T-helper 2 cell treated with Interferon-gamma antibody and Interleukin-4, amounts not matched to agents 5 μg/mL and 100 μg/mL, for 36 hours (primary cell): ENCODE data around the gene IGFBP3.

Experiments used
- DNase-seq: peaks from one replicate; pipeline ENCODE4 v3.0.0; 2021; ENCODE audit warnings: low spot score
- H3K27ac Mint-ChIP-seq: one replicate; pipeline ENCODE4 v1.8.0; 2021; ENCODE audit warnings: mild to moderate bottlenecking, mixed read lengths
- H3K27me3 Mint-ChIP-seq: one replicate; pipeline ENCODE4 v1.8.0; 2021; ENCODE audit warnings: low read depth, mixed read lengths
- H3K36me3 Mint-ChIP-seq: one replicate; pipeline ENCODE4 v1.8.0; 2021; ENCODE audit warnings: low read depth, mixed read lengths
- H3K4me1 Mint-ChIP-seq: one replicate; pipeline ENCODE4 v1.8.0; 2021; ENCODE audit warnings: low read depth, mixed read lengths
- H3K4me3 Mint-ChIP-seq: one replicate; pipeline ENCODE4 v1.8.0; 2022; ENCODE audit warnings: mild to moderate bottlenecking, moderate library complexity, mixed read lengths
- H3K9me3 Mint-ChIP-seq: one replicate; pipeline ENCODE4 v1.8.0; 2021; ENCODE audit warnings: mixed read lengths

Gene IGFBP3

DNA sequence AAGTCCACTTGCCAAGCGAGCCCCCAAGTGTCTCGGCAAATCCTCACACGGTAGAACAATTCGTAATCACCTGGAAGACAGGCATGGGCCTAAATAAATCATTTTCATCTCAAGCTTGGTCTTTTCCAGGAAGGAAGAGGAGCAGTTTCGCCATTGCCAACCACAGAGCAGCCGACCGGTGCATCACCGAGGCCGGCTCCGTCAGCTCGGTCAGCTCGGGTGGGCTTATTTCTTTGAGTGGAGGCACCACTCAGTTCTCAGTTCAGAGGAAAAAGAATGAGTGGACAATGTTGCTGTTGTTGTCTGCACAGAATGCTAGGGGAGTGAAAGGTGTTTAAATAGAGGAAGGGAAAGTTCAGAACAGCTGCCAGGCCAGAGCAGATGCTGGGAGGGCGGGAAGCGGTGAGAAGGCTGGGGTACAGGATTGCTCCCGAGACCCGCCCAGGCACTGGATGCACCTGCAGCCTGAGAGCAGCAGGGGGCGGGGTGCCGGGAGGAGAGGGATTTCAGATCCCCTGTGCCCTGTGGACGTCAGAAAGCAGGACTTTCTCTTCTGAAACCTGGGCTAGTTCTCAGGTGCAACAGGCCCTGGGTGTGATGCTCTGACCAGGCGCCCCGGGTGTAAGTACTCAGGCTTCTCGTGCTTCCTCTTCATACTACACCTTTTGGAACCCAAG, 17.7 kb upstream of the IGFBP3 start:
- H3K4me3 Mint-ChIP-seq = no peak overlapping the region
- H3K9me3 Mint-ChIP-seq = peaks cover 5% of the 10 kb centered on the region
- peaks cover 1% of the 10 kb centered on the region for H3K36me3 Mint-ChIP-seq
- DNase-seq = no peak
- H3K4me1 Mint-ChIP-seq = peaks cover 14% of the 10 kb centered on the region
- no peak overlapping the region for H3K27ac Mint-ChIP-seq
- H3K27me3 Mint-ChIP-seq = peaks cover 7% of the 10 kb centered on the region

DNA sequence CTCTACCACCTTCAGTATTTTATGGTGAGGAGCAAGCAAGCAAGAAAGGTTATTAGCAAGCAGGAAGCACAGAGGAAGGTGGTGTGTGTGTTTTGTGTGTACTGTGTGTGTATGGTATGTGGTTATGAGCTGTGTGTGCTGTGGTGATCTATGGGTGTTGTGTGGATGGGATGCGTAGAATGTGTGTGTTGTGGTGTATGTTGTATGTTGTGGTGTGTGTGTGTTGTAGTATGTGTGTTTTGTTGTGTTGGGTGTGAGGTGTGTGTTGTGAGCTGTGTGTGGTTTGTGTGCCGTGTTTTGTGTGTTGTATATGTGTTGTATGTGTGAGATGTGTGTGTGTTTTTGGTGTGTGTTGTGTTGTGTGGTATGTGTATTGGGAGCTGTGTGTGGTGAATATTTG, 16.8 kb upstream of the IGFBP3 start:
- Mint-ChIP-seq H3K4me3 (no peak overlapping the region), H3K27me3 (peaks cover 9% of the 10 kb centered on the region), H3K9me3 (peaks cover 5% of the 10 kb centered on the region), H3K36me3 (peaks cover 1% of the 10 kb centered on the region), H3K27ac (no peak overlapping the region), H3K4me1 (peaks cover 14% of the 10 kb centered on the region)
- DNase-seq = no peak

DNA sequence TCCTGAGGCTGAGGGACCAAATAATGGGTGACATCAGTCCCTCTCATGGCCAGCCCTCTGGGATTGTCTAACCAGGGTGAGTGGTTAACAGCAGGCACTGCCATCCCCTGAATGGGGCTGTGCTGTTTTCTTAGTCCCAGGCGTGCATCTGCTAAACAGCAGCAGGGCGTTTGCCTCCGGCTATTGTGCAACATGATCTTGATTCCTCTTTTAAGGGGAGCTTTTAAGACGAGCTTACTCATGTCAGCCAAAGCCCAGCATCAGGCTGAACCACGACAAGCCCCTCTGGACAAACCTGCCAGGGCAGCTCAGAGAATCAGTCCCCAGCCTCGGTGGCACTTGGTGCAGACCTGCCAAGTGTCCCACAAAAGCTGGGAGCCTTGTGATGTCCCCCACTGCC, 16.2 kb upstream of the IGFBP3 start:
- peaks cover 14% of the 10 kb centered on the region for H3K4me1 Mint-ChIP-seq
- DNase-seq = no peak
- H3K27ac Mint-ChIP-seq = no peak overlapping the region
- peaks cover 5% of the 10 kb centered on the region for H3K9me3 Mint-ChIP-seq
- peaks cover 8% of the 10 kb centered on the region for H3K27me3 Mint-ChIP-seq
- H3K4me3 Mint-ChIP-seq = no peak overlapping the region
- H3K36me3 Mint-ChIP-seq = peaks cover 1% of the 10 kb centered on the region

- DNase-seq = no peak
- Mint-ChIP-seq H3K4me3 (no peak overlapping the region), H3K27ac (no peak overlapping the region), H3K27me3 (peaks cover 22% of the 10 kb centered on the region), H3K9me3 (no peaks in the 10 kb centered on the region), H3K36me3 (no peaks in the 10 kb centered on the region), H3K4me1 (no peaks in the 10 kb centered on the region)
Observed at GRCh38 chr7:45930967-45931366, 9.9 kb upstream of the IGFBP3 start.

- no peak overlapping the region for H3K27ac Mint-ChIP-seq
- H3K9me3 Mint-ChIP-seq = no peaks in the 10 kb centered on the region
- peak overlapping the region; percentile 56 for H3K4me3 Mint-ChIP-seq
- no peaks in the 10 kb centered on the region for H3K36me3 Mint-ChIP-seq
- DNase-seq = no peak
- peaks cover 6% of the 10 kb centered on the region for H3K4me1 Mint-ChIP-seq
- peaks cover 44% of the 10 kb centered on the region for H3K27me3 Mint-ChIP-seq
Observed at GRCh38 chr7:45927721-45928120, 6.6 kb upstream of the IGFBP3 start.

DNA sequence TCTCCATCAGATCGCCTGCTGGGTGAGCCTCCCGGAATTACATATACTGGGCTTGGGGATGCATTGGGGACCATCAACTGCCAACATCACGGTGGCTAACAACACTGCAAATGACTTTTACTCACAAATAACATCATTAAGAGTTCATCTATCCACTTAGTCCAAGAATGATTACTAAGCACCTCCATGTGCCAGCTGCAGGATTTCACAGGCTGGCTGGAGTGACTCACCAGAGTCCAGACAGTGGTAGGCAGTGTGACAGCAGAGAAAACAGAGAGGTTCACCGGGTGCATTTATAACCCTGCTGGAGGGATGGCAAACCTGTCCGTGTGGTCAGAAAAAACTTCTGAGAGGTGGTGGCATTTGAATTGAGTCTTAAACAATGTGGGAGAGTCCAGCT, 3.2 kb upstream of the IGFBP3 start:
- no peak for DNase-seq
- Mint-ChIP-seq H3K9me3 (no peaks in the 10 kb centered on the region), H3K27me3 (peaks cover 63% of the 10 kb centered on the region), H3K36me3 (no peaks in the 10 kb centered on the region), H3K4me1 (peaks cover 21% of the 10 kb centered on the region), H3K27ac (no peak overlapping the region), H3K4me3 (no peak overlapping the region)

DNA sequence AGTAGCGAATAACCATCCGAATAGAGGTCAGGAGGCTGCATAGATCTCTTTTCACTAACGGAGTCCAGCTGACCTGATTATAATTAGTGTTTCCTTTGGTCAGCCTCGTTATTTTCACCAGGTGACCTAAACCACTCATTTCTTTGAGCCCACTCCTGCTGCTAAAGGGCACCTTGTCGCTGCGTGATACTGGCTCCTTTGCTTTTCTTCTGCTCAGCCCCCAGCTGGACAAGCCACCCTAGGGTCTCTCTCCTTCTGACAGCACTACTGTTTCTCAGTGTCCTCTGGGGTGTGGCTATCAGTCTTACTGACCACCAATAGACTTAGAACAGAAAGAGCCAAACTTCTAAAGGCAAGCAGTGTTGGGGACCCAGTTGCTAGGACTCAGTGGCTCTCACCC, 2.7 kb upstream of the IGFBP3 start:
- DNase-seq = no peak
- Mint-ChIP-seq H3K27ac (no peak overlapping the region), H3K36me3 (no peaks in the 10 kb centered on the region), H3K9me3 (no peaks in the 10 kb centered on the region), H3K27me3 (peaks cover 65% of the 10 kb centered on the region), H3K4me1 (peaks cover 21% of the 10 kb centered on the region), H3K4me3 (no peak overlapping the region)

- Mint-ChIP-seq H3K27ac (no peak overlapping the region), H3K4me3 (peak overlapping the region; percentile 59), H3K36me3 (no peaks in the 10 kb centered on the region), H3K27me3 (peaks cover 65% of the 10 kb centered on the region), H3K4me1 (peaks cover 21% of the 10 kb centered on the region), H3K9me3 (no peaks in the 10 kb centered on the region)
- peak; percentile 32 for DNase-seq
Observed at GRCh38 chr7:45923290-45923689, 2.2 kb upstream of the IGFBP3 start.

- peak overlapping the region; percentile 39 for H3K27ac Mint-ChIP-seq
- H3K36me3 Mint-ChIP-seq = no peaks in the 10 kb centered on the region
- H3K4me1 Mint-ChIP-seq = peaks cover 21% of the 10 kb centered on the region
- peak overlapping the region; percentile 59 for H3K4me3 Mint-ChIP-seq
- DNase-seq = no peak
- no peaks in the 10 kb centered on the region for H3K9me3 Mint-ChIP-seq
- peaks cover 69% of the 10 kb centered on the region for H3K27me3 Mint-ChIP-seq
Observed at GRCh38 chr7:45922810-45923209, 1.7 kb upstream of the IGFBP3 start.

- no peak for DNase-seq
- Mint-ChIP-seq H3K36me3 (no peaks in the 10 kb centered on the region), H3K27me3 (peaks cover 76% of the 10 kb centered on the region), H3K4me1 (peaks cover 21% of the 10 kb centered on the region), H3K9me3 (no peaks in the 10 kb centered on the region), H3K27ac (peak overlapping the region; percentile 39), H3K4me3 (peak overlapping the region; percentile 59)
Observed at GRCh38 chr7:45921699-45922519, 837 bp upstream of the IGFBP3 start.

- H3K27ac Mint-ChIP-seq = no peak overlapping the region
- H3K27me3 Mint-ChIP-seq = peaks cover 73% of the 10 kb centered on the region
Observed at GRCh38 chr7:45921381-45921698, 268 bp upstream of the IGFBP3 start.

GRCh38 chr7:45919993-45920459, 1.0 kb downstream of the IGFBP3 start:
- Mint-ChIP-seq H3K36me3 (no peaks in the 10 kb centered on the region), H3K9me3 (no peaks in the 10 kb centered on the region), H3K27me3 (peaks cover 65% of the 10 kb centered on the region), H3K4me1 (peaks cover 21% of the 10 kb centered on the region), H3K4me3 (peak overlapping the region; percentile 56), H3K27ac (no peak overlapping the region)
- DNase-seq = no peak

More at GRCh38 chr7:45921381-45921698, 268 bp upstream of the IGFBP3 start:
- no peaks in the 10 kb centered on the region for H3K9me3 Mint-ChIP-seq
- no peaks in the 10 kb centered on the region for H3K36me3 Mint-ChIP-seq
- peaks cover 21% of the 10 kb centered on the region for H3K4me1 Mint-ChIP-seq
- peak overlapping the region; percentile 45 for H3K4me3 Mint-ChIP-seq
- DNase-seq = no peak

- Mint-ChIP-seq H3K27me3 (peaks cover 58% of the 10 kb centered on the region), H3K4me1 (peaks cover 21% of the 10 kb centered on the region), H3K27ac (no peak overlapping the region), H3K36me3 (no peaks in the 10 kb centered on the region), H3K9me3 (no peaks in the 10 kb centered on the region), H3K4me3 (no peak overlapping the region)
- DNase-seq = no peak
Observed at GRCh38 chr7:45919231-45919784, 1.8 kb downstream of the IGFBP3 start.

- no peaks in the 10 kb centered on the region for H3K9me3 Mint-ChIP-seq
- H3K4me1 Mint-ChIP-seq = peaks cover 21% of the 10 kb centered on the region
- H3K27me3 Mint-ChIP-seq = peaks cover 53% of the 10 kb centered on the region
- H3K27ac Mint-ChIP-seq = no peak overlapping the region
- H3K4me3 Mint-ChIP-seq = no peak overlapping the region
- H3K36me3 Mint-ChIP-seq = no peaks in the 10 kb centered on the region
- DNase-seq = no peak
Observed at GRCh38 chr7:45918556-45918955, 2.5 kb downstream of the IGFBP3 start.
